Measurements from ENCODE around the gene SERPINA9.
"Not testable (repeated sequence)": the region's sequence is repeated elsewhere in the genome, so short reads cannot be mapped to it uniquely, and the experiment has no call there.

SERPINA9 gene

DNA sequence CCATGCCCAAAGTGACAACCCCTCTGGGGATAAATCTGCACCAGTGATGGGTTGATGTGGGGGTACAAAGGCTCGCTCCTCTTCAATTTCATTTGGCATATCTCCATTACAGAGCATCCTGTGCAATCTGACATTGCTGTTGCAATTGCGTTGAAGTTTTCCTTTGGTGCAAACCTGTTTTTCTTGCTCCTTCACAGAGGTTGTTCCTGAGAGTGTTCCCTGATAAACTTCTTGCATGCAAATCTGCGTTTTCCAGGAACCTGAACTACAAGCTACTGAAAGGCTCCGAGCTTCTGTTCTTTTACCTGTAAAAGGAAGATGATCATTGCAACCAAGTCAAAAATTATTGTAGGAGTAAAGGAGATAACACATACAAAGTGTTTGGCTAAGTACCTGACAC, 49.5 kb downstream of the SERPINA9 start:
- DNase-seq = no peak

DNA sequence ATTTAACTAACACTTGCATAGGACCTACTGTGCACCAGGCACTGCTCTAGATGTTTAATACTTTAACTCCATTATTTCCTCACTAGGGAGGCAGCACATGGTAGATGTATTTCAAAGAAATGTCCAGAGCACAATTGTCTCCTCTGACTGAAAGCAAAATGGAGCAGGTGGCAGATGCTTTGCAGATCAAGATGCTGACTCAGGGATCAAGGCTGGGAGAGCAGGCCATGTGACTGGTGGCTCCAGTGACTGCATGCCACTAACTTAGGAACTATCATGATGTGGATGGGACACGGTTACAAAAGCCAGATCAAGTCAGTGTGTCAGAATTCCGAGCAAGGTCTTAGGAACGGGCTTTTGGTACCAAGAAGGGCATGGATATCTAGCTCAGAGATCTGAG, 51.6 kb downstream of the SERPINA9 start:
- no peak for DNase-seq

DNA sequence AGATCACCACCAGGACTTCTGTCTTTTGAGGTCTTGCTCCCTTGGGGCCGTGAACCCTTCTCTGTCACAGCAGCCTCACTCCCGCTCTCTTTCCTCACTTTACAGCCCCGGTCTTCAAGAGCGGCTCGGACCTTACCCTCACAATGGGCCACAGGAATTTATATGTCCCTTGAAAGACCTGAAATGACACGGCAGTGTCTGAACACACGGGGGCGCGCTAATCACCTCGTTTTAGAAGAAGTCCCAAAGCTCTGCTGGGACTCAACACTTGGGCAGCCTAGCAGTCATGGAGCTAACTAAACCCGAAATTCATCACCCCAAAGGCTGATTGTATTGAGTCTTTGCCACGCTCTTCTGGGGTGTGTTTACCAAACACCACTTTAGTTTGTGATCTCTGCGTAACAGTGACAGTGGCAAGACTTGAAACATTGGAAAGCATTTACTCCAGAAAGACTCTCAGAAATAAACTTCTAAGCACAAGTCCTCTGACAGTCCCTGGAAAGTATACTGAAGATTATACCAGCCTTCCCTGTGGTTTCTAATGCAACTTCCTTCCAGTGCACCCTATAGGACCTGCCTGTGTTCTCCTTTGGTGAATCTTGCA, 52.4 kb downstream of the SERPINA9 start:
- DNase-seq = peak; percentile 15

DNA sequence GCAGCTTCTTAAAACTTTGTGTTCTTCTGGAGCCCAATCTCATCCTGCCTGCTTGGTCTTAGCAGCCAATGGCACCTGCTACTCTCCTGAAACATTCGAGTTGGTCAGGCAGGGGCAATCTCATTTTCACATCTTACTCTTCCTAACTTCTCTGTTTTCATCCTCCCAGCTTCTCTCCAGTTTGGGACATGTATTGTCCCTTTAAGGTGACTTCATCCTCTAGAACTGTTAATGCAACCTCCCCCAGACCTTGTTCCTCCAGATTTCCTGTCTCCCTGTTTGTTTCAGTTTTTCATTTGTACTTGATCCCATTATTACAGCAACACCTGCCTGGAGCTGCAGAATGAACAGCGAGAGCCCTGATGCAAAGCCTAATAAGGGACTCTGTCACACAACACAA, 54.7 kb downstream of the SERPINA9 start:
- no peak for DNase-seq

DNA sequence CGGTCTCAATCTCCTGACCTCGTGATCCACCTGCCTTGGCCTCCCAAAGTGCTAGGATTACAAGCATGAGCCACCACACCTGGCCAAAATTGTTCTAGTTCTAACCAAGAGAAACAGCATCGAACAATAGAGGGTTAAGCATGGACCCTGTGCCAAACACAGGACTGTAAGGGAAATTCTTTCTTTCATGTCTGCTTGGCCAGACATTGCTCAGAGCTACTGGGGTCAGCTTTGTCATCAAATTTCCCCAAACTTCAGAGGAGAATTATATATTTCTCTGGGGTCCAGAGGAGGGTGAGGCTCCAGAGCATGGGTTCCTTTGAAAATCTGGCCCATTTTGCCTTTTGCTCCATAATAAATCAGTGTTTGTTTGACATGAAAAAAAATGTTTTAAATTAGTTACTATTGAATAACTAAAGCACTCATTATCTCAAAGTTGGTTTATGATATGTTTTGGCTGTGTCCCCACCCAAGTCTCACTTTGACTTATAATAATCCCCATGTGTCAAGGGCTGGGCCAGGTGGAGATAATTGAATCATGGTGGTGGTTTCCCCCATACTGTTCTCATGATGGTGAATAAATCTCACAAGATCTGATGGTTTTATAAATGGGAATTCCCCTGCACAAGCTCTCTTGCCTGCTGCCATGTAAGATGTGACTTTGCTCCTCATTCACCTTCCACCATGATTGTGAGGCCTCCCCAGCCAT, 58.3 kb downstream of the SERPINA9 start:
- not testable (repeated sequence) for DNase-seq
